ENCODE results near the gene CCNT2. TPM values are rescaled to one million over a fixed set of nuclear protein-coding genes. Genes with fewer than 3 reads are reported as not detected.

CCNT2 gene
- polyA plus RNA-seq, 1 of the 3 experiments (the other 2 are of a cell fraction) = 5.3 TPM

- H3K4me2 ChIP-seq = no peak overlapping the region
- H3K36me3 ChIP-seq (replicated peaks in 1 of 2; ENCODE audit: control insufficient read depth in 1 of 2, insufficient read depth in 2 of 2, low read length in 1 of 2) = peaks cover 79 to 86% of the 10 kb centered on the region in 2 experiments
- no peak overlapping the region for H3K9ac ChIP-seq
- no peaks in the 10 kb centered on the region for H3K9me3 ChIP-seq
- POLR2A ChIA-PET = no interaction called here
- H3F3A ChIP-seq (replicated peaks; ENCODE audit: insufficient read depth) = peaks cover 14% of the 10 kb centered on the region
- H4K20me1 ChIP-seq (ENCODE audit: insufficient read depth) = peaks cover 4% of the 10 kb centered on the region; the same call in 1 of the 2 replicates
- H3K4me3 ChIP-seq (ENCODE audit: low read depth in 2 of 2, low read length in 1 of 2) = no peak overlapping the region
- H3K27ac ChIP-seq (ENCODE audit: low read depth in 2 of 2, low read length in 1 of 2) = no peak overlapping the region; a peak in 1 of 4 replicates
- 95% methylated on average over 5 of the region's 5 CpGs for WGBS (ENCODE audit: low lambda C conversion rate)
- H2AFZ ChIP-seq (ENCODE audit: low read depth) = no peak overlapping the region
- TF ChIP-seq EZH2phosphoT487 (IDR thresholded peaks at IDR 0.05; ENCODE audit: borderline replicate concordance, low read depth) = no peak
- no peak for TF ChIP-seq MXI1 (IDR thresholded peaks at IDR 0.05; ENCODE audit: low read depth, low read length)
- no peak for TF ChIP-seq TEAD4 (IDR thresholded peaks at IDR 0.05; ENCODE audit: borderline replicate concordance, insufficient read depth)
- no peak for TF ChIP-seq NRF1 (IDR thresholded peaks at IDR 0.05; ENCODE audit: low read depth, low read length)
- no peak for TF ChIP-seq USF2 (IDR thresholded peaks at IDR 0.05; ENCODE audit: borderline replicate concordance, low read depth, low read length)
- no peak for TF ChIP-seq NFIC (IDR thresholded peaks at IDR 0.05; ENCODE audit: borderline replicate concordance)
- CTCF ChIA-PET = no interaction called here
- peaks cover 24% of the 10 kb centered on the region; the same call in 1 of the 2 replicates for H3K79me2 ChIP-seq (ENCODE audit: insufficient read depth)
- no peaks in the 10 kb centered on the region for H3K4me1 ChIP-seq (ENCODE audit: control insufficient read depth in 1 of 2, insufficient read depth in 2 of 2, low read depth in 1 of 2, low read length in 1 of 2)
- H3K9me2 ChIP-seq = no peaks in the 10 kb centered on the region
- H3K27me3 ChIP-seq (ENCODE audit: insufficient read depth) = no peaks in the 10 kb centered on the region
- no peak for DNase-seq
These were observed 35.4 kb downstream of the CCNT2 start for GRCh38 chr2:134954065-134954464.

GRCh38 chr2:134955744-134956143 lies 37.1 kb downstream of the CCNT2 start:
- H3K9me2 ChIP-seq = no peaks in the 10 kb centered on the region
- WGBS (ENCODE audit: low lambda C conversion rate) = 44% methylated on average over 1 of the region's 1 CpG
- no peaks in the 10 kb centered on the region for H3K9me3 ChIP-seq
- no peak for DNase-seq
- H3K4me2 ChIP-seq = no peak overlapping the region
- H3K9ac ChIP-seq = no peak overlapping the region
- H4K20me1 ChIP-seq (ENCODE audit: insufficient read depth) = peaks cover 4% of the 10 kb centered on the region; the same call in 1 of the 2 replicates
- no peak for TF ChIP-seq PBX3 (IDR thresholded peaks at IDR 0.05)
- POLR2A ChIA-PET = no interaction called here
- H3F3A ChIP-seq (replicated peaks; ENCODE audit: insufficient read depth) = peaks cover 9% of the 10 kb centered on the region
- no peak overlapping the region for H2AFZ ChIP-seq (ENCODE audit: low read depth)
- no peaks in the 10 kb centered on the region for H3K27me3 ChIP-seq (ENCODE audit: insufficient read depth)
- peaks cover 14% of the 10 kb centered on the region; the same call in 1 of the 2 replicates for H3K79me2 ChIP-seq (ENCODE audit: insufficient read depth)
- H3K4me1 ChIP-seq (ENCODE audit: control insufficient read depth in 1 of 2, insufficient read depth in 2 of 2, low read depth in 1 of 2, low read length in 1 of 2) = no peaks in the 10 kb centered on the region
- H3K27ac ChIP-seq (ENCODE audit: low read depth in 2 of 2, low read length in 1 of 2) = no peak overlapping the region
- CTCF ChIA-PET = interaction anchor here (1.7 kb wide), 1 partner anchor 9 kb away, joined by 7 read pairs; no protein-coding TSS in a partner anchor
- H3K4me3 ChIP-seq (ENCODE audit: low read depth in 2 of 2, low read length in 1 of 2) = no peak overlapping the region
- peaks cover 64 to 79% of the 10 kb centered on the region in 2 experiments for H3K36me3 ChIP-seq (replicated peaks in 1 of 2; ENCODE audit: control insufficient read depth in 1 of 2, insufficient read depth in 2 of 2, low read length in 1 of 2)

- H2AFZ ChIP-seq (ENCODE audit: low read depth) = no peak overlapping the region
- no peak overlapping the region for H3K4me3 ChIP-seq (ENCODE audit: low read depth in 2 of 2, low read length in 1 of 2)
- H3K9ac ChIP-seq = no peak overlapping the region
- DNase-seq = no peak
- H3K4me2 ChIP-seq = no peak overlapping the region
- 93% methylated on average over 5 of the region's 5 CpGs for WGBS (ENCODE audit: low lambda C conversion rate)
- TF ChIP-seq FOXJ3 (CRISPR knock-in tag; IDR thresholded peaks at IDR 0.05) (no peak), PBX3 (IDR thresholded peaks at IDR 0.05) (no peak), USF1 (IDR thresholded peaks at IDR 0.05; ENCODE audit: borderline replicate concordance, low read depth) (no peak), IRF3 (IDR thresholded peaks at IDR 0.05; ENCODE audit: low read depth, low read length) (no peak), JUND (IDR thresholded peaks at IDR 0.05) (no peak), RCOR1 (IDR thresholded peaks at IDR 0.05; ENCODE audit: low read length) (no peak)
- CTCF ChIA-PET = interaction anchor here (0.6 kb wide), 1 partner anchor 629 kb away, joined by 3 read pairs; no protein-coding TSS in a partner anchor
- H4K20me1 ChIP-seq (ENCODE audit: insufficient read depth) = peaks cover 4% of the 10 kb centered on the region; the same call in 1 of the 2 replicates
- H3K27ac ChIP-seq (ENCODE audit: low read depth in 2 of 2, low read length in 1 of 2) = no peak overlapping the region
- peaks cover 47 to 62% of the 10 kb centered on the region in 2 experiments for H3K36me3 ChIP-seq (replicated peaks in 1 of 2; ENCODE audit: control insufficient read depth in 1 of 2, insufficient read depth in 2 of 2, low read length in 1 of 2)
- H3K4me1 ChIP-seq (ENCODE audit: control insufficient read depth in 1 of 2, insufficient read depth in 2 of 2, low read depth in 1 of 2, low read length in 1 of 2) = no peaks in the 10 kb centered on the region
- no peaks in the 10 kb centered on the region for H3K27me3 ChIP-seq (ENCODE audit: insufficient read depth)
- peaks cover 9% of the 10 kb centered on the region for H3F3A ChIP-seq (replicated peaks; ENCODE audit: insufficient read depth)
- H3K9me2 ChIP-seq = no peaks in the 10 kb centered on the region
- POLR2A ChIA-PET = no interaction called here
- peaks cover 3% of the 10 kb centered on the region; the same call in 1 of the 2 replicates for H3K79me2 ChIP-seq (ENCODE audit: insufficient read depth)
- H3K9me3 ChIP-seq = no peaks in the 10 kb centered on the region
These were observed 38.9 kb downstream of the CCNT2 start for GRCh38 chr2:134957477-134957876.
